ENCODE data around the gene PWP1.

PWP1 gene

DNA sequence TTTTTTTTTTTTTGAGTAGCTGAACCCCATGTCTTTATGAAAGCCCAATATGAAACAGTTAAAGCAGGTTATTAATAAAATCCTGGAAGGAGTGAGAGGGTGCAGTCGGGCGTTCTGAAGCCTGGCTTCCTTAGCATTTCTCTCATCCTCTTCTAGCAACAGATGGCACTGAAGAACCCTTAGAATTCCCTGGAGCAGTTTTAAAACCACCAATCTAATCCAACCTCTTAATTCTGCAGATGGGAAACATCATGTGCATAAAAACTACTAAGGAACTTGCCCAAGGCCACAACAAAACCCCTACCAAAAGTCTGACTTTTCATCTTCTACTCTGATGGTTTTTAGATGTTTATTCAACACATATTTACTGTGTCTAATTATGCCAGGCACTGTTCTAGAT is 50.2 kb downstream of the PWP1 start:
- no peak for DNase-seq (ENCODE audit: low read depth)

DNA sequence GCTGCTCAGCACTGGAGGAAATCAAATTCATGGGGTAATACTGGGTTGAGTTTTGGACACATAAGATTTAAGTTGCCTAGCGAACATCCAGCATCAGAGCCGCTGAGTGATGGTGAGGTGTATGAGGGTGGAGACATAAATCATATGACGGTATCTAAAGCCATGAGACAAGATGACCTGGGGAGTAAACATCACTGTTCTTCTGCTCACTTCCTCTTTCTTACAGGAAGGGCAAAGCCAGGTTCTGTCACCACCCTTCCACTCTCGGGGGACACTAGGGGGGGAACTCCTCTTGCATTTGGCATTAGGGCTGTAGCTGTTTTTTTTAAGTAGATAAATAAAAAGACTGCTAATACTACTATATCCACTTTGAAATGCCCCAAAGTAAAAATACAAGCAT is 51.3 kb downstream of the PWP1 start:
- DNase-seq (ENCODE audit: low read depth) = no peak

DNA sequence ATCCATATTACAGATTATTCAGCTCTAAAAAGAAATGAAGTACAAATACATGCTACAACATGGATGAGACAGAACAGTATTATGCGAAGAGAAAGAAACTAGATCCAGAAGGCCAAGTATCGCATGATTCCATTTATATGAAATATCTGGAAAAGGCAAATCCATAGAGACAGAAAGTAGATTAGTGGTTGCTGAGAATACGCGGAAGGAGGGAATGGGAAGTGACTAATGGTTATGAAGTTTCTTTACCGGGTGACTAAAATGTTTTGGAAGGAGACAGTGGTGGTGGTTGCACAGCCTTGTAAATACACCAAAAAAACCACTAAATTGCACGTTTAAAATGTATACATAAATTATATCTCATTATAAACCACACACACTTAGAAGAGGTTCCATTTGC is 62.9 kb downstream of the PWP1 start:
- no peak for DNase-seq (ENCODE audit: low read depth)

DNA sequence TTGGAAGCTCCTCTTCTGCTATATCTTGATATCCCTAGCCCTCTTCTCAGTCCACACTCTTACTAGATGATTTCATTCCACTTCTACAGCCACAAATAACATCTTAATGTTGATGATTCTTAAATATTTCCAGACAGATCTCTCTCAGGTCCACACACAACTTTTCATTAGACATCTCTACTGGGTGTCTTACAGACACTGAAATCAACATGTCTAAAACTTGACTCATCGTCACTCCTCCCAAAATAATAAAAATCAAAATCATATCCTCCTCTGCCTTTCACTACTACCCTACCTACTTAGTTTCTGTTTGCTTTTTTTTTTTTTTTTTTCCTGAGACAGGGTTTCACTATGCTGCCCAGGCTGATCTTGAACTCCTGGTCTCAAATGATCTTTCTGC is 63.5 kb downstream of the PWP1 start:
- no peak for DNase-seq (ENCODE audit: low read depth)

DNA sequence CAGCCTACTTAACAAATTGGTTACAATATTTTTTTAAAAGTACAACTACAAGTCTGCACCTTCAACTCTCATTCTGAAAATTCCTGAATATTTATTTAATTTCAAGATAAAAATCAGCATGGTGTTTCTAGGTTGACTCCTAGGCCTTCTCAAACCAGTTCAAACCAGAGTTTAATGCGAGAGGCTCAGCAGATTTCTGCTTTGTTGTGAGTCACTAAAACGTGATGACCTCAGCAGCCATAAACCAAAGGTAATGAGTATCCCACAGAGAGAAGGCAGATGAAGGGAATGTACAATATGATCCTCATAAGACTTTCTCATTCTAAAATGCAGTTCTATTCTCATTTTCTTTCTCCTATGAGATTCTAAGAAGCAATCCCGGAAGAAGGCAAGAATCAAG is 73.8 kb downstream of the PWP1 start:
- no peak for DNase-seq (ENCODE audit: low read depth)

DNA sequence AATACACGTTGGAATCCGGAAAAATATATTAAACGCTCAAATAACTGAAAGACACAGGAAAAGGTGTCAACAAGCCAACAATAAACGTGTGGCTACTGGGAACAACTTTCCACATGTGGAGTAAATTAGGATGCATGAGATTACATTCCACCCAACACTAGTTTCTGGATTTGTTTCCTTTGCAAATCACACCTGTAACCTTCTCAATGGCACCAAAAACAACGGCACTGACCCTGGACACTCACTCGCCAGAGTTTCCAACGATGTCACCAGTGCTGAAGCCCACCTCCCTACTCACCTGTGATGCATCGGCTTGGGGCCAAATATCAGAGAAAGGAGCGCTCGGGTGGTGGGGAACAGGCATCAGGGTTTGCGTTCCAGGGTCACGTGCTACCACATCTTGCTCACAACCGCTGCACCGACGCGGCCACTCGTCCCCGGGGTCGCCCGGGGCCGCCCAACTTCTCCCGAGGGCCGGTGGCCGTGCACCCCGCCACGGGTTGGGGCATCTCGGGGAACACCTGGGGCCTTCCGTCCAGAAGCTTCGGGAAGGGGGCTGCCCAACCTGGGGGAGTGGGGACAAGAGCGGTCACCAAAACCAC is 74.7 kb downstream of the PWP1 start:
- peak; percentile 12 for DNase-seq (ENCODE audit: low read depth)

DNA sequence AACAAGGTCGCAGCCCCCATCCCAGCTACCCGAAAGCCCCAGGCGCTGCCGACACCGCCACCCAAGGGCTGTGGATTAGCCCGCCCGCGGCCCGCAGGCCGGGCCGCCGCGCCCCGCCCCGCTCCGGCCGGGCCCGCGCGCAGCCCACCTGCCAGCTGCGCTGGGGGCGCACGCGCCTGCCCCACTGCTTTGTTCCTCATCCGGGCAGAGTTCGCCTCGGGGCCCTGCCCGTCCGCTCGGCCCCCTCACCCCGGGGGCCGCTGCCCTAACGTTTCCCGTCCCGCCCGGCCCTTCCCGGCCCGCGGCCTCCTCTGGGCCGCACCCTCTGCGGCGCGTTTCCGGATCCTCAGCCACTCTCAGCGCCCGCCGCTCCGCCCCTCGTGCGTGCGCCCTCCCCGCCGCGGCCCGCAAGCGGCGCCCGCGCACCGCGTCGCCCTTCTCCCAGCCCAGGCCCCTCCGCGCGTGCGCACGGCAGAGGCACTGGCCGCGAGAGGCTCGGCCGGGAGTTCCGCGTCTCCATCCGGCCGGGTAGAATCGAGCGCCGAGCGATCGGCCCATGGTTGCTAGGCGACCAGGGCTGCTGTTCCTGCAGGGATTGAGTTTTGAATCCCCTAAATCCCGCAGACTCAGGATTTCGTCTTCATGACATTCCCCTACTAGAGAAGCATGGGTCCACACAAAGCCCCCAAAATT is 75.4 kb downstream of the PWP1 start, which contains the start of gene PRDM4:
Gene PRDM4, minus strand, starts transcription at position 329 of the 693 bp plus-strand sequence. CDS start 622 bp downstream, outside the sequence.
- peak; percentile 83 for DNase-seq (ENCODE audit: low read depth)

DNA sequence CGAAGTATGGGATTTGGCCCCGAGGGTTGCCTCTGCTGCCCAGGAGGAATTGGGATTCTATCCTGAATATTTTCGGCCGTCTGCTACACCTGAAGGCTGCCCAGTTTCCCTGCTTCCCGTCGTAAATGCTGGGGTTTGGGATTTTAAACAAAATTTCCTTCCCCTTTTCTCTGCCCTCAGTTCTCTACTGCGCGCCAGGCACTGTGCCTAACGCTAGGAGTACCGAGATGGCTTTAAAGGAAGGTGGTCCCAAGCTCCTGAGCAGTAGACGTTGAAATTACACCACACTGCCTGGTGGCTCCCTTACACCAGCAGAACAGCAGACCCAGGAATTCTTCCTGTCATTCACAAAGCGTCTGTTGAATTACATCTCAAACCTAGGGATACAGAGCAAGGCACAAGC is 75.9 kb downstream of the PWP1 start:
- no peak for DNase-seq (ENCODE audit: low read depth)
